TTC549 (cell line): ENCODE data around the gene MPP1.

Source experiments
- FAIRE-seq: peaks from 2 replicates; lab custom pipeline; 2012; peaks lifted over from hg19 to GRCh38; lab: Jason Lieb, UNC

The MPP1 gene

GRCh38 chrX:154812341-154813101, 7.2 kb upstream of the MPP1 start:
- FAIRE-seq = no peak

- no peak for FAIRE-seq
Observed at GRCh38 chrX:154809939-154810665, 4.8 kb upstream of the MPP1 start.

GRCh38 chrX:154806837-154807501, 1.7 kb upstream of the MPP1 start:
- FAIRE-seq = no peak

GRCh38 chrX:154805696-154806091, 409 bp upstream of the MPP1 start:
- FAIRE-seq = no peak

- FAIRE-seq = no peak
Observed at GRCh38 chrX:154804261-154804956, 876 bp downstream of the MPP1 start.

GRCh38 chrX:154802947-154803346, 2.3 kb downstream of the MPP1 start:
- FAIRE-seq = no peak

- FAIRE-seq = no peak
Observed at GRCh38 chrX:154800478-154801210, 4.6 kb downstream of the MPP1 start.

GRCh38 chrX:154799556-154800348, 5.5 kb downstream of the MPP1 start:
- FAIRE-seq = no peak

GRCh38 chrX:154797006-154797405, 8.3 kb downstream of the MPP1 start:
- no peak for FAIRE-seq

- no peak for FAIRE-seq
Observed at GRCh38 chrX:154795016-154795415, 10.3 kb downstream of the MPP1 start.

GRCh38 chrX:154793084-154793795, 12.0 kb downstream of the MPP1 start:
- no peak for FAIRE-seq

GRCh38 chrX:154791939-154792338, 13.3 kb downstream of the MPP1 start:
- no peak for FAIRE-seq

- FAIRE-seq = no peak
Observed at GRCh38 chrX:154791467-154791866, 13.8 kb downstream of the MPP1 start.

GRCh38 chrX:154785716-154786115, 19.6 kb downstream of the MPP1 start:
- no peak for FAIRE-seq

GRCh38 chrX:154784149-154784995, 20.9 kb downstream of the MPP1 start:
- no peak for FAIRE-seq

- FAIRE-seq = no peak
Observed at GRCh38 chrX:154780968-154781367, 24.3 kb downstream of the MPP1 start.

GRCh38 chrX:154779261-154779660, 26.0 kb downstream of the MPP1 start:
- FAIRE-seq = no peak

- no peak for FAIRE-seq
Observed at GRCh38 chrX:154776753-154777152, 28.5 kb downstream of the MPP1 start.
